GM18505 (cell line): ENCODE measurements around the gene CNGA3.

Experiments
- ATAC-seq: cut with Tn5 transposase; IDR thresholded peaks from one replicate; pipeline ENCODE4 v1.9.1; 2021; ENCODE audit not compliant: unreplicated experiment
- POLR2A ChIP-seq: IDR thresholded peaks from 4 replicates; pipeline ENCODE4 v1.6.1; 2011; ENCODE audit warnings: borderline replicate concordance; ENCODE audit not compliant: insufficient read depth, insufficient read length; ENCODE audit errors: extremely low read depth

CNGA3 gene

DNA sequence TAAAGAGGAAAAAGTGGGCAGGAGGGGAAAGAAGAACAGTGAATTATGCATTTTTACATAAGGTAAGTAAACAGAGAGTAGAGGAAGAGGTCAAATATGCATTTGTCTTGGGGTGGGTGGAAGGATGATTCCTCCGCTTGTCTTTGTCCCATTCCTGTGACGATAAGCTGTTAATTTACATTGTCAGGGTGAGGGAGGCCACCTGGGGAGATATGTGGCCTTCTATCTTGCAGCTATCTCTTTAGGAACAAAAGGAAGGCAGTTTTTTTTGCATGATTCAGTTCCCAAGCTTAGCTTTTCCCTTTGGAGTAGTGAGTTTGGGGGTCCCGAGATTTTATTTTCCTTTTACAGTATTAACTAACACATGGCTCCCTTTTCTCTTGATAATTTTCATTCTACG is 96.2 kb downstream of the CNGA3 start:
- ATAC-seq, result no peak
- TF ChIP-seq POLR2A, result no peak

- TF ChIP-seq POLR2A, result peak; percentile 75
- ATAC-seq, result peak; percentile 88
Measured at GRCh38 chr2:98444436-98445176, 98.3 kb downstream of the CNGA3 start, which contains the start of gene INPP4A. Gene INPP4A, plus strand, starts transcription at chr2:98444858. Its CDS starts 75,191 bp downstream, at chr2:98520049.

DNA sequence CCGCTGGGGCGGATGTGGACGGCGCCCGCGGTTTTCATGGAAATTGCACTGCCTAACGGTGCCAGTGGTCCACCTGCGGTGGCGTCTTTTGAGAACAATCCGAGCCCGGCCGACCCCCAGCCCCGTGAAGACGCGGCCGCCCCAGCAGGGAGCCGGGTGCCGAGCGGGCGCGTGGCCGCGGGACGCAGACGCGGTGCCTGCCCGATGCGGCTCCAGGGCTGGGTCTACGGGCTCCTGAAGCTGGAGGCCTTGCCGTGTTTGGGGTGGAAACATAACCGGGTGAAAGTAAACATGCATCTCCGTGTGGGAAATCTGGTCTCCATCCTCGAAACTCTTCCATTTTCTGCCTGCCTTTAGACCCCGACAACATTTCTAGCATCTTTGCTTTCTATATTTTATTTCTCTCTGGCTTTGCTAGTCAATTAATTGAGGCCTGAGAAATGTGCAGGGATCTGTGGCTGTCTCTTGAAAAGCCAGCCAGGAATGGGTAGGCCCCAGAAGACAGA is 99.0 kb downstream of the CNGA3 start:
- ATAC-seq, result peak; percentile 45

GRCh38 chr2:98445683-98446581 is 99.7 kb downstream of the CNGA3 start:
- TF ChIP-seq POLR2A, result no peak
- no peak for ATAC-seq

More for the DNA sequence above, 99.0 kb downstream of the CNGA3 start:
- TF ChIP-seq POLR2A, result no peak

- no peak for ATAC-seq
- no peak for TF ChIP-seq POLR2A
Measured at GRCh38 chr2:98446850-98447249, 100.6 kb downstream of the CNGA3 start.
